GM19455 (cell line): ENCODE measurements around the gene TSGA10IP.
A peak's percentile ranks its signal among the peaks of the same experiment; 100 is the strongest.

Experiments used
- ATAC-seq: cut with Tn5 transposase; IDR thresholded peaks from one replicate; pipeline ENCODE4 v1.9.1; 2021; ENCODE audit not compliant: unreplicated experiment

TSGA10IP gene

GRCh38 chr11:65945430-65945911 lies at the start of gene TSGA10IP:
Gene TSGA10IP (plus strand): TSS chr11:65945480. CDS start chr11:65945676, 196 bp downstream.
- no peak for ATAC-seq

GRCh38 chr11:65895482-65895981 lies 49.7 kb upstream of the TSGA10IP start:
- no peak for ATAC-seq

- ATAC-seq = no peak
Measured at GRCh38 chr11:65896034-65896999, 49.0 kb upstream of the TSGA10IP start.

- no peak for ATAC-seq
Measured at GRCh38 chr11:65897020-65897471, 48.2 kb upstream of the TSGA10IP start.

GRCh38 chr11:65898656-65899355 lies 46.5 kb upstream of the TSGA10IP start:
- ATAC-seq = no peak

- ATAC-seq = no peak
Measured at GRCh38 chr11:65899356-65900124, 45.7 kb upstream of the TSGA10IP start.

GRCh38 chr11:65900125-65900898 lies 45.0 kb upstream of the TSGA10IP start, which contains the start of gene FOSL1:
Gene FOSL1 (minus strand): TSS chr11:65900388. CDS start chr11:65900339, 49 bp downstream.
- ATAC-seq = peak; percentile 72

- ATAC-seq = no peak
Measured at GRCh38 chr11:65900899-65901180, 44.4 kb upstream of the TSGA10IP start.

GRCh38 chr11:65903068-65903481 lies 42.2 kb upstream of the TSGA10IP start:
- no peak for ATAC-seq

- no peak for ATAC-seq
Measured at GRCh38 chr11:65903715-65904114, 41.6 kb upstream of the TSGA10IP start.

- no peak for ATAC-seq
Measured at GRCh38 chr11:65906602-65907001, 38.7 kb upstream of the TSGA10IP start.

- ATAC-seq = no peak
Measured at GRCh38 chr11:65907878-65908277, 37.4 kb upstream of the TSGA10IP start.

GRCh38 chr11:65911682-65912568 lies 33.4 kb upstream of the TSGA10IP start:
- ATAC-seq = no peak

GRCh38 chr11:65912845-65913244 lies 32.4 kb upstream of the TSGA10IP start:
- ATAC-seq = no peak

GRCh38 chr11:65915101-65915820 lies 30.0 kb upstream of the TSGA10IP start:
- no peak for ATAC-seq

- no peak for ATAC-seq
Measured at GRCh38 chr11:65915821-65916251, 29.4 kb upstream of the TSGA10IP start.

GRCh38 chr11:65916391-65916790 lies 28.9 kb upstream of the TSGA10IP start:
- ATAC-seq = no peak

- ATAC-seq = no peak
Measured at GRCh38 chr11:65917077-65917433, 28.2 kb upstream of the TSGA10IP start.
